ENCODE measurements around the gene MVB12B.

Gene MVB12B

GRCh38 chr9:126423142-126423915, 96.7 kb downstream of the MVB12B start:
- Histone ChIP-seq H3K9ac (ENCODE audit: low read length) (no peak overlapping the region), H4K20me1 (ENCODE audit: insufficient read depth, low read length) (no peaks in the 10 kb centered on the region), H2AFZ (ENCODE audit: low read depth, low read length) (no peak overlapping the region), H3K36me3 (replicated peaks; ENCODE audit: low read depth, low read length) (no peaks in the 10 kb centered on the region), H3K9me3 (ENCODE audit: insufficient read depth, low read length) (no peaks in the 10 kb centered on the region), H3K4me1 (ENCODE audit: low read length) (peaks cover 1% of the 10 kb centered on the region), H3K27ac (ENCODE audit: low read length) (no peak overlapping the region), H3K79me2 (ENCODE audit: low read length) (no peaks in the 10 kb centered on the region), H3K27me3 (ENCODE audit: low read depth, low read length) (peaks cover 30% of the 10 kb centered on the region), H3K4me2 (ENCODE audit: low read length) (no peak overlapping the region), H3K4me3 (ENCODE audit: low read length) (no peak overlapping the region)
- TF ChIP-seq EZH2phosphoT487 (IDR thresholded peaks at IDR 0.05; ENCODE audit: low read depth), result no peak
- TF ChIP-seq CTCF (IDR thresholded peaks at IDR 0.05; ENCODE audit: low read depth, low read length), result no peak

GRCh38 chr9:126423916-126424185, 97.2 kb downstream of the MVB12B start:
- H3K27me3 ChIP-seq (ENCODE audit: low read depth, low read length), result peaks cover 36% of the 10 kb centered on the region
- no peak overlapping the region for H3K4me3 ChIP-seq (ENCODE audit: low read length)

GRCh38 chr9:126424511-126424910, 97.9 kb downstream of the MVB12B start:
- Histone ChIP-seq H3K4me1 (ENCODE audit: low read length) (peaks cover 5% of the 10 kb centered on the region), H3K9me3 (ENCODE audit: insufficient read depth, low read length) (no peaks in the 10 kb centered on the region), H3K27me3 (ENCODE audit: low read depth, low read length) (peaks cover 41% of the 10 kb centered on the region), H4K20me1 (ENCODE audit: insufficient read depth, low read length) (no peaks in the 10 kb centered on the region), H3K4me3 (ENCODE audit: low read length) (no peak overlapping the region), H3K9ac (ENCODE audit: low read length) (no peak overlapping the region), H3K36me3 (replicated peaks; ENCODE audit: low read depth, low read length) (no peaks in the 10 kb centered on the region), H2AFZ (ENCODE audit: low read depth, low read length) (no peak overlapping the region), H3K27ac (ENCODE audit: low read length) (no peak overlapping the region), H3K79me2 (ENCODE audit: low read length) (no peaks in the 10 kb centered on the region), H3K4me2 (ENCODE audit: low read length) (no peak overlapping the region)
- TF ChIP-seq CTCF (IDR thresholded peaks at IDR 0.05; ENCODE audit: low read depth, low read length) (no peak), EZH2phosphoT487 (IDR thresholded peaks at IDR 0.05; ENCODE audit: low read depth) (no peak)

More at GRCh38 chr9:126423916-126424185, 97.2 kb downstream of the MVB12B start:
- Histone ChIP-seq H4K20me1 (ENCODE audit: insufficient read depth, low read length) (no peaks in the 10 kb centered on the region), H3K9ac (ENCODE audit: low read length) (no peak overlapping the region), H3K9me3 (ENCODE audit: insufficient read depth, low read length) (no peaks in the 10 kb centered on the region), H3K79me2 (ENCODE audit: low read length) (no peaks in the 10 kb centered on the region), H3K36me3 (replicated peaks; ENCODE audit: low read depth, low read length) (no peaks in the 10 kb centered on the region), H2AFZ (ENCODE audit: low read depth, low read length) (no peak overlapping the region), H3K27ac (ENCODE audit: low read length) (no peak overlapping the region), H3K4me2 (ENCODE audit: low read length) (no peak overlapping the region), H3K4me1 (ENCODE audit: low read length) (peaks cover 5% of the 10 kb centered on the region)
- TF ChIP-seq CTCF (IDR thresholded peaks at IDR 0.05; ENCODE audit: low read depth, low read length) (no peak), EZH2phosphoT487 (IDR thresholded peaks at IDR 0.05; ENCODE audit: low read depth) (no peak)

GRCh38 chr9:126428534-126429175, 102.0 kb downstream of the MVB12B start:
- H4K20me1 ChIP-seq (ENCODE audit: insufficient read depth, low read length), result peaks cover 5% of the 10 kb centered on the region; the same call in 1 of the 2 replicates
- no peak overlapping the region for H3K9ac ChIP-seq (ENCODE audit: low read length)
- H3K79me2 ChIP-seq (ENCODE audit: low read length), result no peaks in the 10 kb centered on the region
- H3K4me2 ChIP-seq (ENCODE audit: low read length), result no peak overlapping the region
- TF ChIP-seq EZH2phosphoT487 (IDR thresholded peaks at IDR 0.05; ENCODE audit: low read depth) (no peak), CTCF (IDR thresholded peaks at IDR 0.05; ENCODE audit: low read depth, low read length) (no peak)
- no peaks in the 10 kb centered on the region for H3K36me3 ChIP-seq (replicated peaks; ENCODE audit: low read depth, low read length)
- H3K9me3 ChIP-seq (ENCODE audit: insufficient read depth, low read length), result no peaks in the 10 kb centered on the region
- no peak overlapping the region for H3K4me3 ChIP-seq (ENCODE audit: low read length)
- H3K4me1 ChIP-seq (ENCODE audit: low read length), result peaks cover 16% of the 10 kb centered on the region
- H2AFZ ChIP-seq (ENCODE audit: low read depth, low read length), result no peak overlapping the region
- no peak overlapping the region for H3K27ac ChIP-seq (ENCODE audit: low read length)
- peaks cover 56% of the 10 kb centered on the region for H3K27me3 ChIP-seq (ENCODE audit: low read depth, low read length)

Measured in OCI-LY3 (cell line).